HepG2 (cell line): Measurements from ENCODE around the gene HSP90AB1. TPM values are rescaled to one million over a fixed set of nuclear protein-coding genes. Genes with fewer than 3 reads are reported as not detected.
A peak's percentile ranks its signal among the peaks of the same experiment; 100 is the strongest.

Source experiments
- ATAC-seq: fragments of 200-7000 bp; cut with Tn5 transposase; 3 replicates; pipeline ENCODE4 v1.9.1; 2020; ENCODE audit warnings: mild to moderate bottlenecking, moderate library complexity
- BruUV-seq: library from RNA; stranded (reverse); fragments of 400-500 nt; replicated peaks from 2 replicates; lab custom pipeline; 2021; lab: Mats Ljungman, UMichigan
- CTCF ChIA-PET: fragments of 300-600 bp; formaldehyde crosslinking; extraction: SDS; loops from one replicate; lab custom pipeline; 2021; ENCODE audit warnings: low total read pairs, inconsistent platforms, low intra/inter-chr PET ratio; lab: Yijun Ruan, JAX
- POLR2A ChIA-PET: fragments of 350-600 bp; sonication (Branson Sonifier 250); formaldehyde crosslinking; loops from one replicate; lab custom pipeline; 2020; ENCODE audit warnings: antibody characterized with exemption, inconsistent platforms; lab: Yijun Ruan, JAX
- DNase-seq: peaks from one replicate; pipeline ENCODE4 v3.0.0-alpha.2; 2015; ENCODE audit warnings: low spot score
- FAIRE-seq: peaks from 3 replicates; lab custom pipeline; 2011; peaks lifted over from hg19 to GRCh38; lab: Jason Lieb, UNC
- H2AFZ ChIP-seq: one replicate; pipeline ENCODE4 v1.6.1; 2011; ENCODE audit warnings: low read length, inconsistent platforms
- H3K27ac ChIP-seq: fragments of 300-600 bp; 3 replicates; pipeline ENCODE4 v1.8.0; 2011; ENCODE audit warnings: mixed run types, mild to moderate bottlenecking, mixed read lengths, low read length, inconsistent platforms; ENCODE audit not compliant: insufficient read depth; ENCODE audit errors: extremely low read length
- H3K27me3 ChIP-seq, 2 experiments: fragments of 200-600 bp in 1 of 2; 2 replicates in 1 of 2; 3 replicates in 1 of 2; pipeline versions ENCODE4 v1.6.0 to v1.8.0; 2011; ENCODE audit warnings: low read length in 2 of 2, mild to moderate bottlenecking in 2 of 2, moderate library complexity in 2 of 2, inconsistent platforms in 1 of 2; ENCODE audit not compliant: insufficient read depth in 2 of 2, control insufficient read depth in 1 of 2
- H3K36me3 ChIP-seq, 2 experiments: fragments of 200-600 bp in 1 of 2; replicated peaks in 1 of 2; 2 replicates in 1 of 2; 3 replicates in 1 of 2; pipeline versions ENCODE4 v1.5.1 to v1.8.0; 2011; ENCODE audit warnings: low read length in 2 of 2, inconsistent platforms in 1 of 2; ENCODE audit not compliant: insufficient read depth in 2 of 2, control insufficient read depth in 1 of 2
- H3K4me1 ChIP-seq: 2 replicates; pipeline ENCODE4 v1.5.1; 2012; ENCODE audit warnings: low read length, inconsistent platforms; ENCODE audit not compliant: insufficient read depth
- H3K4me2 ChIP-seq: 2 replicates; pipeline ENCODE4 v1.6.0; 2011; ENCODE audit warnings: low read depth, low read length, inconsistent platforms
- H3K4me3 ChIP-seq, 3 experiments: fragments of 200-600 bp in 1 of 3; sonication (generic), shearing (Covaris generic) in 1 of 3; replicated peaks in 1 of 3; 2 replicates each; pipeline ENCODE4 v1.5.1; 2011 to 2016; ENCODE audit warnings: low read length in 3 of 3, inconsistent platforms in 2 of 3, low read depth in 2 of 3, mild to moderate bottlenecking in 2 of 3, control low read depth in 1 of 3, mixed read lengths in 1 of 3; ENCODE audit not compliant: insufficient read depth in 1 of 3
- H3K79me2 ChIP-seq: one replicate; pipeline ENCODE4 v1.6.1; 2011; ENCODE audit warnings: low read length, inconsistent platforms; ENCODE audit not compliant: insufficient read depth
- H3K9ac ChIP-seq: 2 replicates; pipeline ENCODE4 v1.6.0; 2011; ENCODE audit warnings: mild to moderate bottlenecking, low read depth, low read length, inconsistent platforms; ENCODE audit not compliant: insufficient read depth
- H3K9me3 ChIP-seq: 2 replicates; pipeline ENCODE4 v1.5.1; 2012; ENCODE audit warnings: mild to moderate bottlenecking, low read length
- H4K20me1 ChIP-seq: 2 replicates; pipeline ENCODE4 v1.6.0; 2011; ENCODE audit warnings: inconsistent platforms, mild to moderate bottlenecking, low read length, moderate library complexity; ENCODE audit not compliant: insufficient read depth
- JARID2 ChIP-seq: sonication (generic); formaldehyde crosslinking; IDR thresholded peaks from 2 replicates; pipeline ENCODE4 v1.8.1; 2023; ENCODE audit warnings: missing genetic modification reagents, inconsistent platforms; ENCODE audit not compliant: insufficient replicate concordance
- MTF1 ChIP-seq: sonication (generic); formaldehyde crosslinking; IDR thresholded peaks from 2 replicates; pipeline ENCODE4 v1.5.0; 2020; ENCODE audit warnings: missing genetic modification reagents
- RARA ChIP-seq: IDR thresholded peaks from 2 replicates; pipeline ENCODE4 v1.6.1; 2016; ENCODE audit warnings: missing genetic modification reagents, missing compliant biosample characterization
- RBFOX2 ChIP-seq: fragments of 200-400 bp; formaldehyde crosslinking; IDR thresholded peaks from 2 replicates; pipeline ENCODE4 v1.6.1; 2017; ENCODE audit warnings: low read depth, mild to moderate bottlenecking, low read length
- SMAD3 ChIP-seq: sonication (generic); formaldehyde crosslinking; IDR thresholded peaks from 2 replicates; pipeline ENCODE4 v1.4.0; 2020; ENCODE audit warnings: missing genetic modification reagents
- SNAPC2 ChIP-seq: sonication (generic); formaldehyde crosslinking; IDR thresholded peaks from 2 replicates; pipeline ENCODE4 v1.8.1; 2022; ENCODE audit warnings: mild to moderate bottlenecking, missing genetic modification reagents
- SNAPC4 ChIP-seq: sonication (generic); formaldehyde crosslinking; IDR thresholded peaks from 2 replicates; pipeline ENCODE4 v1.4.0; 2020; ENCODE audit warnings: mild to moderate bottlenecking, missing genetic modification reagents
- TAF1 ChIP-seq: sonication (generic); formaldehyde crosslinking; IDR thresholded peaks from 2 replicates; pipeline ENCODE4 v1.4.0; 2020; ENCODE audit warnings: missing genetic modification reagents
- TCF7L2 ChIP-seq: IDR thresholded peaks from 2 replicates; pipeline ENCODE4 v1.6.1; 2011; ENCODE audit warnings: mild to moderate bottlenecking, low read depth, low read length, moderate library complexity
- TEF ChIP-seq: sonication (generic); formaldehyde crosslinking; IDR thresholded peaks from 2 replicates; pipeline ENCODE4 v1.5.0; 2020; ENCODE audit warnings: missing genetic modification reagents
- ZBTB1 ChIP-seq: sonication (generic); formaldehyde crosslinking; IDR thresholded peaks from 2 replicates; pipeline ENCODE4 v1.4.0; 2020; ENCODE audit warnings: missing genetic modification reagents, borderline replicate concordance
- ZMYM3 ChIP-seq: sonication (generic); formaldehyde crosslinking; IDR thresholded peaks from 2 replicates; pipeline ENCODE4 v1.5.1; 2020; ENCODE audit warnings: mild to moderate bottlenecking, missing genetic modification reagents
- ZNF33A ChIP-seq: sonication (generic); formaldehyde crosslinking; IDR thresholded peaks from 2 replicates; pipeline ENCODE4 v1.5.1; 2020; ENCODE audit warnings: missing genetic modification reagents, mild to moderate bottlenecking, moderate library complexity, borderline replicate concordance
- ZNF619 ChIP-seq: sonication (generic); formaldehyde crosslinking; IDR thresholded peaks from 2 replicates; pipeline ENCODE4 v1.4.0; 2020; ENCODE audit warnings: mild to moderate bottlenecking, missing genetic modification reagents
- ZNF768 ChIP-seq: sonication (generic); formaldehyde crosslinking; IDR thresholded peaks from 2 replicates; pipeline ENCODE4 v1.4.0; 2020; ENCODE audit warnings: missing genetic modification reagents
- ZNF790 ChIP-seq: sonication (generic); formaldehyde crosslinking; IDR thresholded peaks from 2 replicates; pipeline ENCODE4 v1.8.0; 2022; ENCODE audit warnings: missing genetic modification reagents, mild to moderate bottlenecking, borderline replicate concordance
- ZZZ3 ChIP-seq: sonication (generic); formaldehyde crosslinking; IDR thresholded peaks from 2 replicates; pipeline ENCODE4 v1.4.0; 2020; ENCODE audit warnings: missing genetic modification reagents, mild to moderate bottlenecking, borderline replicate concordance
- WGBS: methylation state at CpG from one replicate; pipeline ENCODE4 v1.1.6; 2017; ENCODE audit warnings: low lambda C conversion rate; 5-methylcytosine and 5-hydroxymethylcytosine counted together
- in situ Hi-C: cut with HindIII; loops from 2 replicates; pipeline ENCODE4 v1.10.0; 2017; ENCODE audit warnings: low pct_unique_long_range_greater_than_20kb; ENCODE audit not compliant: extremely low pct_ligation_motif_present
- intact Hi-C: fragments of 100-400 bp; cut with micrococcal nuclease; formaldehyde crosslinking; loops from one replicate; pipeline ENCODE4 v1.10.0; 2022; ENCODE audit not compliant: unreplicated experiment
- polyA plus RNA-seq, 8 experiments: library from polyadenylated mRNA; depleted of rRNA in 3 of 8; stranded (reverse) in 7 of 8; unstranded in 1 of 8; fragments of >200 nt; fragmentation: Illumina TruSeq in 4 of 8; extraction: Trizol in 4 of 8; gene quantifications; 2 replicates each; pipeline versions ENCODE4 v1.2.1 to v1.2.3, GENCODE V29; 2011 to 2016; ENCODE audit warnings: low read depth in 4 of 8, missing spikeins in 1 of 8, mixed read lengths in 1 of 8; ENCODE audit not compliant: insufficient read depth in 1 of 8
- total RNA-seq, 5 experiments: library from RNA; depleted of rRNA; stranded (reverse); fragments of >200 nt; fragmentation: Illumina TruSeq; extraction: Trizol; gene quantifications; 2 replicates each; pipeline ENCODE4 v1.2.3, GENCODE V29; 2016; ENCODE audit warnings: low read depth in 1 of 5

HSP90AB1 gene
- total and polyA plus RNA-seq, 2 of the 13 experiments (the other 11 are each of a cell fraction or from before 2014, with no cell fraction given): 1,325 to 1,472 TPM

- peaks cover 39% of the 10 kb centered on the region for H3K79me2 ChIP-seq
- no peak for FAIRE-seq
- ChIA-PET CTCF (interaction anchor here (0.7 to 2.0 kb wide), 3 partner anchors 33 to 158 kb away, joined by 3 to 5 read pairs (median 3); no protein-coding TSS in a partner anchor), POLR2A (interaction anchor here (0.8 to 6.0 kb wide), 11 partner anchors 9 to 625 kb away, joined by 3 to 264 read pairs (median 4); partner anchors contain the start of genes AARS2, GTPBP2, HSP90AB1 and MRPL14)
- H4K20me1 ChIP-seq: peaks cover 70% of the 10 kb centered on the region
- no peak overlapping the region; a peak in 1 of 6 replicates for H3K4me3 ChIP-seq
- peak; percentile 0; the same call in 1 of the 3 replicates for ATAC-seq
- H3K36me3 ChIP-seq: peaks cover 40 to 63% of the 10 kb centered on the region in 2 experiments
- H3K9me3 ChIP-seq: no peaks in the 10 kb centered on the region
- H3K27me3 ChIP-seq: no peaks in the 10 kb centered on the region; a peak in 1 of 5 replicates
- H2AFZ ChIP-seq: no peak overlapping the region
- no TSS peak for BruUV-seq
- DNase-seq: no peak
- intact Hi-C loops: loop anchor here (5.0 kb wide), 1 partner anchor 157 kb away; no protein-coding TSS in a partner anchor
- H3K27ac ChIP-seq: no peak overlapping the region
- H3K9ac ChIP-seq: no peak overlapping the region
- 93% methylated on average over 12 of the region's 12 CpGs for WGBS
- H3K4me2 ChIP-seq: peak overlapping the region; percentile 8; the same call in 1 of the 2 replicates
- in situ Hi-C loops: no loop called here
- peaks cover 78% of the 10 kb centered on the region for H3K4me1 ChIP-seq
- no peak for TF ChIP-seq TCF7L2
- TF ChIP-seq ZNF619 (CRISPR knock-in tag): no peak
- no peak for TF ChIP-seq ZNF33A (CRISPR knock-in tag)
- no peak for TF ChIP-seq ZMYM3
- TF ChIP-seq ZNF768 (CRISPR knock-in tag): no peak
- TF ChIP-seq TEF (CRISPR knock-in tag): no peak
- no peak for TF ChIP-seq ZBTB1
- TF ChIP-seq SNAPC4 (CRISPR knock-in tag): no peak
- no peak for TF ChIP-seq SNAPC2 (CRISPR knock-in tag)
- TF ChIP-seq RBFOX2: peak; percentile 63
- no peak for TF ChIP-seq ZZZ3
- TF ChIP-seq RARA (CRISPR knock-in tag): no peak
- TF ChIP-seq SMAD3 (CRISPR knock-in tag): no peak
- TF ChIP-seq JARID2 (CRISPR knock-in tag): peak; percentile 15
- no peak for TF ChIP-seq TAF1 (CRISPR knock-in tag)
- TF ChIP-seq ZNF790: no peak
- TF ChIP-seq MTF1 (CRISPR knock-in tag): no peak
Observed at GRCh38 chr6:44254191-44255104, 7.5 kb downstream of the HSP90AB1 start.
